GM13976 (cell line): ENCODE data around the gene XRCC4.
"Not testable (repeated sequence)": the region's sequence is repeated elsewhere in the genome, so short reads cannot be mapped to it uniquely, and the experiment has no call there.

Source experiments
- DNase-seq: peaks from one replicate; pipeline ENCODE4 v3.0.0; 2012; ENCODE audit warnings: low spot score
- CTCF ChIP-seq: IDR thresholded peaks from 2 replicates; pipeline ENCODE4 v1.5.1; 2012; ENCODE audit warnings: borderline replicate concordance, mild to moderate bottlenecking; ENCODE audit not compliant: insufficient read depth; ENCODE audit errors: extremely low read depth, missing control alignments, control extremely low read depth
- in situ Hi-C: fragments of 300-500 bp; cut with MboI; formaldehyde crosslinking; loops from one replicate; pipeline ENCODE4 v1.12.0; 2022; ENCODE audit warnings: low sequenced_read_pairs, mixed read lengths, inconsistent platforms; ENCODE audit not compliant: unreplicated experiment

The XRCC4 gene

GRCh38 chr5:83353774-83354173 is 276.4 kb downstream of the XRCC4 start:
- in situ Hi-C loops: no loop called here
- DNase-seq: no peak
- TF ChIP-seq CTCF: no peak

- TF ChIP-seq CTCF: no peak
- in situ Hi-C loops: no loop called here
- DNase-seq: no peak
Observed at GRCh38 chr5:83354958-83355357, 277.6 kb downstream of the XRCC4 start.

- DNase-seq, in situ Hi-C loops: not testable (repeated sequence)
Observed at GRCh38 chr5:83355482-83356014, 278.2 kb downstream of the XRCC4 start.

GRCh38 chr5:83357621-83358231 is 280.4 kb downstream of the XRCC4 start:
- peak; percentile 4 for DNase-seq
- in situ Hi-C loops: no loop called here
- TF ChIP-seq CTCF: no peak

- in situ Hi-C loops: no loop called here
- no peak for DNase-seq
- TF ChIP-seq CTCF: no peak
Observed at GRCh38 chr5:83360573-83360972, 283.2 kb downstream of the XRCC4 start.

GRCh38 chr5:83362526-83362925 is 285.2 kb downstream of the XRCC4 start:
- in situ Hi-C loops: no loop called here
- DNase-seq: no peak
- TF ChIP-seq CTCF: no peak

GRCh38 chr5:83363111-83363885 is 286.0 kb downstream of the XRCC4 start:
- no peak for TF ChIP-seq CTCF
- in situ Hi-C loops: no loop called here
- DNase-seq: no peak
